Fibroblast of skin of left quadriceps (primary cell): ENCODE measurements around the gene MSI1.
"Not testable (repeated sequence)": the region's sequence is repeated elsewhere in the genome, so short reads cannot be mapped to it uniquely, and the experiment has no call there.

Experiments
- DNase-seq, 2 experiments: peaks; one replicate each; pipeline ENCODE4 v3.0.0-alpha.2; 2013; ENCODE audit warnings: low read depth in 2 of 2

MSI1 gene

DNA sequence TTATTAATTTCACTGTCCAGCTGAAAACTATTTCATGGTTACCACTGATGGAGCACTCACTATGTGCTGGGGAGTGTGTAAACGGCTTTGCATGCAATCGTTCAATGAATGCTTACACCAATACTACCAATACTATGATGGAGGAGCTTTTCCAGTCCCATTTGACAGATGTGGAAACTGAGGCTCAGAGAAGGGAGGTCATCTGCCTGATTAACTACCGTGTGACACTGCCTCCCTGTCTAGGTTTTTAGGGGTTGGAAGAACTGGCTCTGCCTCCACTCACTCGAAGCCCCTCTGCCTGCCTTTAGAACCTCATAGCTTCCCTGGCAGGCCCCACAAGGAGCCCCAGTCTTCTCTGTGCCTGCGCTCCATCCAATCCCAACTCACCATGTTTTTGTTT lies 11.9 kb downstream of the MSI1 start:
- DNase-seq = no peak

- peak; percentile 43 to 56 for DNase-seq
Measured at GRCh38 chr12:120356567-120357030, 12.4 kb downstream of the MSI1 start.

DNA sequence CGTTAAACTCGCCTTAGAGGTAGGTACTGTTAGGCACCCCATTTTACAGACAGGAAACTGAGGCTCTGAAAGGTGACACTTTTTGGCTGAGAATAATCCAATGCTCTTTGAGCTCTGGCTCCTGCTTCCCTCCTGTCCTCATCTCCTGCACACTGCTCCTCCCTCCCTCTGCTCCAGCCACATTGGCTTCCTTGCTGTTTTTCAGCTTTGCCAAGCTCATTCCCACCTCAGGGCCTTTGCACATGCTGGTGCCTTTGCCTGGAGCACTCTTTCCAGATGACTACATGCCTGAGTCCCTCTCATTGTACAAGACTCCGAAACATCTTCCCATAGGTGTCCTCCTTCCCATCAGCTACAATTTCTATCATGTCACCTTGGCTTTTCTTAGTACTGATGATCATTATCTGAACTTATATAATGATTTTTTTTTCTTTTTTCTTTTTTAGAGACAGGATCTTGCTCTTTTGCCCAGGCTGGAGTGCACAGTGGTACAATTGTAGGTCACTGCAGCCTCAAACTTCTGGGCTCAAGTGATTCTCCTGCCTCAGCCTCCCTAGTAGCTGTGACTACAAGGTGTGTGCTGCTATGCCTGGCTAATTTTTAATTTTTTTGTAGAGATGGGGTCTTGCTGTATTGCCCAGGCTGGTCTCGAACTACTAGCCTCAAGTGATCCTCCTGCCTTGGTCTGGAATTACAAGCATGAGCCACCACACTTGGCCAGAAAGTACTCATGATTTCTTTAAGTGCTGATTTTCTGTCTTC lies 15.2 kb downstream of the MSI1 start:
- DNase-seq = no peak

DNA sequence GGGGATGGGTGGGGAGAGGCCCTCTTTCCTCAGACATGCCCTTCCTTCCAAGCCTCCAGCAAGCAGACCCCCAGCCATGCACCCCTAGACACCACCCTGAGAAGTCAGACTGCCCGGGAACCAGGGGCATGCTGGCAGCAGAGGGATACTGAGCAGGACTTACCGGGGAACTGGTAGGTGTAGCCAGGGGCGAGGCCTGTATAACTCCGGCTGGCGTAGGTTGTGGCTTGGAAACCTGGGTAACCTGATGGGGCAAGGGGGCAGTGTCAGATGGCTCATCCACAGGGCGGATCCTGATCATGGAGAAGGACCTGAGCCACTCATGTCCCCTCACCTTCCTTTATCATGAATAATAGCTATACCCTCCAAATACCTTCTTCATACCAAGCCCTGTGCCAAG lies 15.8 kb downstream of the MSI1 start:
- no peak for DNase-seq

DNA sequence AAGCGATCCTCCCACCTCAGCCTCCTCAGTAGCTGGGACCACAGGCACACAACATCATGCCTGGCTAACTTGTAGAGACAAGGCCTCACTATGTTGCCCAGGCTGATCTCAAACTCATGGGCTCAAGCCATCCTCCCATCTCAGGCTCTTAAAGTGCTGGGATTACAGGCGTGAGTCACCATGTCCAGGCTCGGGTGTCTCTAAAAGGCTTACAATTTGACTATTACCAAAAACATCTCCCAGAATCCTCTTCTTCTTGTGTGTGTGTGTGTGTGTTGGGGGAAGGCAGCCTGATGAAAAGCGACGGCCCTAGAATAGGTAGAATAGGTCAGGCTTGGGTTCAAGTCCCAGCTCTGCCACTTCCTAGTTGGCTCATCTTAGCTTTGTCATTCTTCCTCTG lies 16.8 kb downstream of the MSI1 start:
- peak in 1 of 2 experiments; percentile 14 for DNase-seq

GRCh38 chr12:120350576-120351350 lies 18.2 kb downstream of the MSI1 start:
- DNase-seq = no peak

GRCh38 chr12:120347766-120348165 lies 21.2 kb downstream of the MSI1 start:
- DNase-seq = no peak

DNA sequence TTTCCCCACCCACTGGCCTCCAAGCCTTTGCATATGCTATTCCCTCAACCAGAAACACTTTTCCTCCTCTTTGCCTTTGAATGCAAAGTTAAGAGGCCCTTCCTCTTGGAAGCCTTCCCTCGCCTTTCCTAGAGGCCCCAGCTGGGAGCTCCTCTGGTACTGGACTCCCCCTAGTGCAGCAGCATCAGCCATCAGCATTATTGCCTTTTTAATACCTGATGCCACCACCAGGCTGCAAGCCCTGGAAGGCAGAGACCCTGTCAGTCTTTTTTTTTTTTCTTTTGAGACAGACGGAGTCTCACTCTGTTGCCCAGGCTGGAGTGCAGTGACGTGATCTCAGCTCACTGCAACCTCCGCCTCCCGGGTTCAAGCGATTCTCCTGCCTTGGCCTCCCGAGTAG lies 22.3 kb downstream of the MSI1 start:
- DNase-seq = no peak

DNA sequence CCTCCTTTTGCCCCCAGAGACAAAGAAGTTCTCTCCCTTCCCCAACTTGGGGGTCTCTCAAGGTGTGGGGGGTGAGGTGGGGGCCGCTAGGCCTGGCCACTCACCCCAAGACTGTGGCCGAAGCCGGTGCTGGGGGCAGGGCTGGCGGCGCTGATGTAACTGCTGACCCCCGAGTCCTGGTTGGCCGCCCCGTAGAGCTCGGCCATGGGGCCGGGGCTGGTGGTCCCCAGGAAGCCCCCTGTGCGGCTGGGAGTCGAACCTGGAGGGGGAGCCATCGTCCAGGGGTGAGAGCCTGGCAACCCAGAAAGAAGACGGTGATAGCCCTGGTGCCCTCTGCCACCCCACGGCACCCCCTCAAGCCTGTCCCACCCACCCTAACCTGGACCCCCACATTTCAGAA lies 22.9 kb downstream of the MSI1 start:
- no peak for DNase-seq

GRCh38 chr12:120343692-120344091 lies 25.3 kb downstream of the MSI1 start:
- no peak for DNase-seq

GRCh38 chr12:120343039-120343537 lies 25.9 kb downstream of the MSI1 start:
- no peak for DNase-seq

DNA sequence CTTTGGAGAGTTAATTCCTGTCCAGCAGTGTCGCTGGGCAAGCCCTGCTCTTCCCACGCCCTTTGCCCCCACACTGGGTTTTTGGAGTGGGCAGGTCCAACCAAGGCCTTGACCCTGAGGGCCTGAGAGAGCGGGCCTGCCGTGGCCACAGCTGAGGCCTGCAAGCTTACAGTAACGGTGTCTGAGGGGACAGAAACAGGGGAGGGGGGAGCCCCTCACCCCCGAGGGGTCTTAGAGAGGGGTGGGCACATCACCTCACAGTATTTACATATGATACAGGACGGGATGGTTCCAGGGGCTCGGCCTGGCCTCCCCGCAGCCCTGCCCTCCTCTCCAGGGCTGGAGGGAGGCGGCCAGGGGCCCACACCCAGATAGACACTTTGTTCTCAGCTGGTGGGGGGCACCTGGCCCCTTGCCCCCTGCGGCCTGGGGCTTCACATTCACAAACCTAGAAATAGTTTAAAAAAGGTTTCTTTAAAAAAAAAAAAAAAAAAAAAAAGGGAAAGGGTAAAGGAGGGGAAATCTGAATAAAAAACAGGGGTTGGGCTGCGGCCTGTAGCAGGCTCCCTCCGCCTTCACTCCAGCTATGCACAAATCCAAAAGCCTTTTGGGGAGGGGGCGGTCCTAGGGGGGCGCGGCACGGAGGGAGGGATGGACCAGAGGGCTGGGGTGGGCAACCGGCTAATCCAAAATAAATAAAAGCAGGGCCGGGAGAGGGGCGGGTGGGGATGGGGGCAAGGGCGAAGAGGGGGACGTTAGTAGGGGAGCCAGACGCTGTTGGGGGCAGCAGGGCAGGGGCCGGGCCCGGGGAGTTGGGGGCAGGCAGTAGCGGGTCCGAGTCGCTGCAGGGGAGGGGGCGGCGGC lies 26.6 kb downstream of the MSI1 start:
- DNase-seq = no peak

DNA sequence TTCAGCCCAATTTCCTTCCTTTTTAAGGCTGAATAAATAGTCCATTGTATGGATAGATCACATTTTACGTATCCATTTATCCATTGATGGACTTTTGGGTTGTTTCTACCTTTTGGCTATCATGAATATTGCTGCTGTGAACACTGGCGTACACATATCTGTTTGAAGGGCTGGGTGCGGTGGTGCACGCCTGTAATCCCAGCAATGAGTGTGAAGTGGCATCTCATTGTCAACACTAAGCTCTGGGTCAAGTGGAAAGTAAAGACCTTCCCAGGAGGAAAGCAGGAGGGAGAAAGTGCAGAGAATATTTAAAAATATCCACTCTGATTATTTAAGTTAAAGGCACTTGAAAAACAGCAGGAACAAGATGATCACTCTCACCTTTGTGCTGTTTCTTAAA lies 29.7 kb downstream of the MSI1 start:
- no peak for DNase-seq

DNA sequence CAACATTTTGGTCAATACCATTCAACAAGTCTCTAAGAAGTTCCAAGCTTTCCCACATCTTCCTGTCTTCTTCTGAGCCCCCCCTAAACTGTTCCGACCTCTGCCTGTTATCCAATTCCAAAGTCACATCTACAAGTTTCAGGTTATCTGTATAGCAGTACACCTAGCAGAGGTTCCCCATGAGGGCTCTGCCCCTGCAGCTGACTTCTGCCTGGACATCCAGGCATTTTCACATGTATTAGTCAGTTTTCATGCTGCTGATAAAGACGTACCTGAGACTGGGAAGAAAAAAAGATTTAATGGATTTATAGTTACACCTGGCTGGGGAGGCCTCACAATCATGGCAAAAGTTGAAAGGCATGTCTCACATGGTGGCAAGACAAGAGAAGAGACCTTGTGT lies 31.2 kb downstream of the MSI1 start:
- DNase-seq = no peak

DNA sequence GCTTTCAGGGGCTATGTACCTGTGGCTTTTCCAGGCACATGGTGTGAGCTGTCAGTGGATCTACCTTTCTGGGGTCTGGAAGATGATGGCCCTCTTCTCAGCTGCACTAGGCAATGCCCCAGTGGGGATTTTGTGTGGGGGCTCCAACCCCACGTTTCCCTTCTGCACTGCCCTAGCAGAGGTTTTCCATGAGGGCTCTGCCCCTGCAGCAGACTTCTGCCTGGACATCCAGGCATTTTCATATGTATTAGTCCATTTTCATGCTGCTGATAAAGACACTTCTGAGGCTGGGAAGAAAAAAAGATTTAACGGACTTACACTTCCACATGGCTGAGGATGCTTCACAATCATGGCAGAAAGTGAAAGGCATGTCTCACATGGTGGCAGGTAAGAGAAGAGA lies 32.6 kb downstream of the MSI1 start:
- not testable (repeated sequence) for DNase-seq

GRCh38 chr12:120335447-120335846 lies 33.5 kb downstream of the MSI1 start:
- not testable (repeated sequence) for DNase-seq

DNA sequence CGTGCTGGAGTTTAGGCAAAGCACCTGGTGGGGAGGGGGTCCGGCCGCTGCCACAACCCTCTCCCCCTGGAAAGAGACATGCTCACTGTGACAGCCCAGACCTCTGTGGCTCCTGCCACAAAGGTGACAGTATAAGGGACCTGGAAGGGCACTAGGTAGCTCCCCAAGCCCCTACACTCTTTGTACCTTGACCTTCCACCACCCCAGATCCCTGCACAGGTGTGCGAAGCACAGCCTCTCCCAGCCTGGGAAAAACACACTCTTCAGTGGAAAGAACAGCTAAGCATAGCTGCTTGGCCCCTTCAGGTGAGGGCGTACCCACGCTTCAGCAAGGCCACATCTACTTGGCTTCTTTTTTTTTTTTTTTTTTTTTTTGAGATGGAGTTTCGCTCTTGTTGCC lies 36.4 kb downstream of the MSI1 start:
- DNase-seq = no peak

DNA sequence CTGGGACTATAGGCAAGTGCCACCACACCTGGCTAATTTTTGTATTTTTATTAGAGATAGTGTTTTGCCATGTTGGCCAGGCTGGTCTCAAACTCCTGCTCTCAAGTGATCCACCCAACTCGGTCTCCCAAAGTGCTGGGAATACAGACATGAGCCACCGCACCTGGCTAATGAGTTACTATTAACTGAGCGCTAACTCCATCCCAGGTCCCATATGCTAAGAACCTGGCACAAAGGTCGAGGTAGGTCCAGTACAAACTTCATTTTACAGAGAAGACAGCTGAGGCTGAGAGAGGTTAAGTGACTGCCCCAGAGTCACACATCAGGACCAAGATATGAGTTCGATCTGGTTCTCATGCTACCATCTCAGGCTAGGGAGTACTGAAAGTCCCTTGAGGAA lies 36.9 kb downstream of the MSI1 start:
- DNase-seq = no peak

DNA sequence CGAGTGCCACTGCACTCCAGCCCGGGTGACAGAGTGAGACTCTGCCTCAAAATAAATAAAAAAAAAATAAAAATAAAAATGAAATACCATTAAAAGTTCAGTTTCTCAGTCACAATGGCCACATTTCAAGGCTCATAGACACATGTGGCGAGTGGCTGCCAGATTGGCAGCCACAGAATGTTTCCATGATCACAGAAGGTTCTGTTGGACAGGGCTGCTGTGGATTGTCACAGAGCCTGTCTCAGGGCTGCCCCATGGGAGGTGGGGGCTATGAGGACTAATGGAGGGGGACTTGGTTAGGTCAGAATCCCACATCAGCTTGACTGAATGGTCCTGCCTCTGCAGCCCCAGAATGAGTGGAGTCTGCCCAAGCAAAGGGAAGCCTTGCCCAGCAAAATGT lies 37.6 kb downstream of the MSI1 start:
- no peak for DNase-seq

GRCh38 chr12:120328228-120328627 lies 40.7 kb downstream of the MSI1 start:
- no peak for DNase-seq

GRCh38 chr12:120327593-120327992 lies 41.4 kb downstream of the MSI1 start, which contains the start of gene PLA2G1B:
PLA2G1B (minus strand) TSS chr12:120327779; CDS start chr12:120327753, 26 bp downstream.
- no peak for DNase-seq

DNA sequence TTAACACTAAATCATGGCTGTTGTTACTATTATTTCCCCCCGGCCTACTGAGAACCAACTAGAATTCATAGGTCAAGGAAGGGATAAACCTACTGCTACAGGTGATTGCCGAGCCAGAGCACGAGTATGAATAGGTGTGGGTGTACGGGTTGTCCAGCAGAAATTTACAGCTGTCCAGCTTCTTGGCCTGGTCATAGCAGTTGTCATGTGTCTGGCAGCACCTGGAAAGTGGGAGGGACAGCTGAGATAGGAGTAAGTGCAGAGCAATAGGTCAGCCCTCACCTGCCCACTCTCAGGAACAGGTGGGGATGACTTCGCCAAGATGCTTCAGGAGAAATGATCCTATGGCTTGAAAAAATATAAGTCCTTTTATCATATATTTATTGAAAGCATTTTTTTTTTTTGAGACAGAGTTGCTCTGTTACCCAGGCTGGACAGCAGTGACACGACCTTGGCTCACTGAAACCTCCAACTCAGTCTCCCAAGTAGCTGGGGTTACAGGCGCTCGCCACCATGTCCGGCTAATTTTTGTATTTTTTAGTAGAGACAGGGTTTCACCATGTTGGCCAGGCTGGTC lies 44.0 kb downstream of the MSI1 start:
- DNase-seq = no peak
